ENCODE measurements around the gene DPH7.
"Not testable (repeated sequence)": the region's sequence is repeated elsewhere in the genome, so short reads cannot be mapped to it uniquely, and the experiment has no call there.

Gene DPH7

GRCh38 chr9:137516144-137516917 lies 62.4 kb downstream of the DPH7 start:
- DNase-seq = no peak

- DNase-seq = no peak
Measured at GRCh38 chr9:137515338-137515724, 63.4 kb downstream of the DPH7 start.

GRCh38 chr9:137514691-137515337 lies 63.9 kb downstream of the DPH7 start:
- no peak for DNase-seq

- DNase-seq = not testable (repeated sequence)
Measured at GRCh38 chr9:137513801-137514570, 64.7 kb downstream of the DPH7 start.

GRCh38 chr9:137513136-137513535 lies 65.6 kb downstream of the DPH7 start:
- not testable (repeated sequence) for DNase-seq

DNA sequence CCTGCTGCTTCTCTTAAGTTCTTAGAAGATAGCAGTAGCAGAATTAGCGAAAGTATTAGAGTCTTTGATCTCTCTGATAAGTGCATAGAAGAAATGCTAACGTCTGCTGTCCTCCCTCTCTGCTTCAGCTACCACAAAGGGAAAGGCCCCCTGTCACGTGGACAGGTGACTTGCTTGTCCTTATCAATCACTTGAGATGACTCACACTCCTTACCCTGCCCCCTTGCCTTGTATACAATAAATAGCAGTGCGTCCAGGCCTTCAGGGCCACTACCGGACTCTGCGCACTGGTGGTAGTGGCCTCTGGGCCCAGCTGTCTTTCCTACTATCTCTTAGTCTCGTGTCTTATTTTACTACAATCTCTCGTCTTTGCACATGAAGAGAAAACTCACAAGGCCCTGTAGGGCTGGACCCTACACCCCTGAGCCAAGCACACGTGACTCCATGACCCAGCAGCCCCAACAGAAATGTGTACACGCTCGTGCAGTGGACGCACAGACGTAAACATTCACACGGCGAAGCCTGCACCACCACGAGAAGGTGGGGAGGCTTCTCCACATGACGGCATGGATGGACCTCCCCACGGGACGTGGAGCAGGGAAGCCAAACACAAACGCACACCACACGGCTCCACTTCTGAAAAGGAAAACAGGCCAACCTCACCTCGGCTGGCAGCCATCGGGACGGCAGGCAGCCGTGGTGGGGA lies 66.8 kb downstream of the DPH7 start:
- DNase-seq = no peak

DNA sequence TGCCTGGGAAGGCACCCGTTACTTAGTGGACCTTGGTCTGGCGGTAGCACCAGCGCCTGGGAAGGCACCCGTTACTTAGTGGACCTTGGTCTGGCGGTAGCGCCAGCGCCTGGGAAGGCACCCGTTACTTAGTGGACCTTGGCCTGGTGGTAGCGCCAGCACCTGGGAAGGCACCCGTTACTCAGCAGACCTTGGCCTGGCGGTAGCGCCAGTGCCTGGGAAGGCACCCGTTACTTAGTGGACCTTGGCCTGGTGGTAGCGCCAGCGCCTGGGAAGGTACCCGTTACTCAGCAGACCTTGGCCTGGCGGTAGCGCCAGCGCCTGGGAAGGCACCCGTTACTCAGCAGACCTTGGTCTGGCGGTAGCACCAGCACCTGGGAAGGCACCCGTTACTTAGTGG lies 67.6 kb downstream of the DPH7 start:
- DNase-seq = not testable (repeated sequence)

DNA sequence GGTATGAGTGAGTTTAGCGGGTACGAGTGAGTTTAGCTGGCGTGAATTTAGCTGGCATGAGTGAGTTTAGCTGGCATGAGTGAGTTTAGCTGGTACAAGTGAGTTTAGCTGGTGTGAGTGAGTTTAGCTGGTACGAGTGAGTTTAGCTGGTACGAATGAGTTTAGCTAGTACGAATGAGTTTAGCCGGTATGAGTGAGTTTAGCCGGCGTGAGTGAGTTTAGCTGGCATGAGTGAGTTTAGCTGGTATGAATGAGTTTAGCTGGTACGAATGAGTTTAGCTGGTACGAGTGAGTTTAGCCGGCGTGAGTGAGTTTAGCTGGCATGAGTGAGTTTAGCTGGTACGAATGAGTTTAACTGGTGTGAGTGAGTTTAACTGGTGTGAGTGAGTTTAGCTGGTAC lies 69.5 kb downstream of the DPH7 start:
- DNase-seq = no peak

GRCh38 chr9:137506702-137507171 lies 72.0 kb downstream of the DPH7 start:
- no peak for DNase-seq

DNA sequence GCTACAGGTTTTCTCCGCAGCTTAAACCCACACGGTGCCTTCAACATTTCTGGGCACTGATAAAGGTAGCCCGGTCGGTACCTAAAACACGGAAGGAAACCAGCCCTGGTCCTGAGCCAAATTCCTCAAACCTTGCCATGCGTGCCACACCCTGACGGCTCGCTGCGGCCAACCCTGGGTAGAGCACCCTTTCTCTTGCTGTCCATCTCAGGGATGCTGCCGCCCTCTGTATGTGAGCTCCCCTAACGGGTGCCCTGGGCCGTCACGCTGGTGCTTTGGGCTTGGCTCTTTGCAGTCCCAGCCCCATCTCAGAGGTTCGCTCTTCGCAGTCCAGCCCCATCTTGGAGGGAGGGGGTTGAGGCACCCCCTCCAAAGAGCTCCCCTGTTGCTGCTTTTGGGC lies 72.5 kb downstream of the DPH7 start:
- no peak for DNase-seq

- DNase-seq = no peak
Measured at GRCh38 chr9:137505421-137506140, 73.1 kb downstream of the DPH7 start.
